DMS53 treated with DMSO at 0.1 percent for 48 hours (cell line): Measurements from ENCODE around the gene TALDO1.

ENCODE experiments used
- DNase-seq: peaks from one replicate; lab custom pipeline; 2025; ENCODE audit not compliant: unreplicated experiment; lab: John Stamatoyannopoulos, UW

TALDO1 gene

GRCh38 chr11:767238-767637 lies 20.0 kb downstream of the TALDO1 start:
- no peak for DNase-seq

GRCh38 chr11:769887-770641 lies 22.8 kb downstream of the TALDO1 start:
- DNase-seq, result no peak

GRCh38 chr11:770642-771616 lies 23.7 kb downstream of the TALDO1 start:
- no peak for DNase-seq

GRCh38 chr11:771617-772204 lies 24.4 kb downstream of the TALDO1 start:
- no peak for DNase-seq

- DNase-seq, result no peak
These were observed 25.4 kb downstream of the TALDO1 start for GRCh38 chr11:772429-773390.

- DNase-seq, result no peak
These were observed 26.2 kb downstream of the TALDO1 start for GRCh38 chr11:773425-773824.

- no peak for DNase-seq
These were observed 26.6 kb downstream of the TALDO1 start for GRCh38 chr11:773830-774229.

- DNase-seq, result no peak
These were observed 27.8 kb downstream of the TALDO1 start for GRCh38 chr11:774873-775592.

GRCh38 chr11:776263-776560 lies 28.9 kb downstream of the TALDO1 start:
- DNase-seq, result no peak

GRCh38 chr11:776561-777287 lies 29.5 kb downstream of the TALDO1 start:
- no peak for DNase-seq

- peak; percentile 87 for DNase-seq
These were observed 30.3 kb downstream of the TALDO1 start, which contains the start of gene GATD1 for GRCh38 chr11:777288-778255. Gene GATD1, minus strand, starts transcription at chr11:777487. Its CDS starts 25 bp downstream, at chr11:777462.

- no peak for DNase-seq
These were observed 32.0 kb downstream of the TALDO1 start for GRCh38 chr11:778976-779954.

- DNase-seq, result no peak
These were observed 32.8 kb downstream of the TALDO1 start for GRCh38 chr11:779955-780532.

GRCh38 chr11:782264-783174 lies 35.3 kb downstream of the TALDO1 start:
- no peak for DNase-seq

GRCh38 chr11:783581-784015 lies 36.3 kb downstream of the TALDO1 start:
- no peak for DNase-seq
